Skeletal muscle tissue (tissue), 4 donors: ENCODE data around the gene HDAC4. TPM values are rescaled to one million over a fixed set of nuclear protein-coding genes. Genes with fewer than 3 reads are reported as not detected.

Experiments
- H3K27ac ChIP-seq: one replicate; pipeline ENCODE4 v1.7.0; 2013; ENCODE audit warnings: mild to moderate bottlenecking, low read depth, low read length, inconsistent platforms
- H3K27me3 ChIP-seq, 3 donors: one replicate each; pipeline ENCODE4 v1.7.0; 2013; ENCODE audit warnings: low read length in 3 of 3; ENCODE audit not compliant: control insufficient read depth in 3 of 3, insufficient read depth in 3 of 3
- H3K36me3 ChIP-seq, 3 donors: one replicate each; pipeline ENCODE4 v1.7.0; 2013; ENCODE audit warnings: low read length in 3 of 3; ENCODE audit not compliant: control insufficient read depth in 3 of 3, insufficient read depth in 3 of 3
- H3K4me1 ChIP-seq, 3 donors: one replicate each; pipeline ENCODE4 v1.7.0; 2013; ENCODE audit warnings: low read length in 3 of 3, mild to moderate bottlenecking in 3 of 3; ENCODE audit not compliant: control insufficient read depth in 3 of 3, insufficient read depth in 3 of 3
- H3K4me3 ChIP-seq, 3 donors: one replicate each; pipeline ENCODE4 v1.7.0; 2013; ENCODE audit warnings: low read length in 3 of 3
- H3K9ac ChIP-seq, 3 donors: one replicate each; pipeline ENCODE4 v1.7.0; 2013; ENCODE audit warnings: low read length in 3 of 3, mild to moderate bottlenecking in 3 of 3, moderate library complexity in 2 of 3, low read depth in 1 of 3
- H3K9me3 ChIP-seq, 3 donors: one replicate each; pipeline ENCODE4 v1.7.0; 2013; ENCODE audit warnings: low read length in 3 of 3; ENCODE audit not compliant: control insufficient read depth in 3 of 3
- total RNA-seq: library from RNA; depleted of rRNA; stranded (reverse); fragments of >200 nt; gene quantifications from one replicate; pipeline ENCODE4 v1.2.3, GENCODE V29; 2014
- donor health status: Osteomylitis.

The HDAC4 gene
- total RNA-seq, 1 donor from 2014 or later = 23.5 TPM

- no peak overlapping the region for H3K9ac ChIP-seq
- H3K27ac ChIP-seq = peak overlapping the region; percentile 46
- no peak overlapping the region for H3K4me3 ChIP-seq
- no peaks in the 10 kb centered on the region for H3K9me3 ChIP-seq
- H3K36me3 ChIP-seq = peaks cover 0 to 7% (median 0%) of the 10 kb centered on the region in 3 donors
- no peaks in the 10 kb centered on the region for H3K27me3 ChIP-seq
- H3K4me1 ChIP-seq = peaks cover 91 to 99% (median 96%) of the 10 kb centered on the region in 3 donors
Measured at GRCh38 chr2:239271882-239272281, 128.9 kb downstream of the HDAC4 start.

DNA sequence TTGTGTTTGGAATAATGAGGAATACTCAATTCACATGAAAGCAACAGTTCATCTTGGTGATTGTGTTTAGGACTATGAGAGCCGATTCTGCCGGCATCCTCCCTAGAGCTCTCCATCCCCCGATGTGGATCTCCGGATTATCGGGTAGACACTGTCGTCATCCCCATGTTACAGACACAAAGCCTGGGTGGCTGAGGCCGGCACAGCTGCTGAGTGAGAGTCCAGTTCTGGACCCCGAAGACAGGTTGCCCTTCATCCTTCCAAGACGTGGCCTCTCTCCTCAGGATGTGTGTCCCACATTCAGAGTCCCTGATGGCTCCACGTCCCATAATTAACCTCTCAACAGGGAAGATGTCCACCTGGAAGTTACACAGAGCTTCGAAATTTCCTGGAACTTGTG lies 129.3 kb downstream of the HDAC4 start:
- Histone ChIP-seq H3K9ac (no peak overlapping the region), H3K27ac (peak overlapping the region; percentile 46), H3K4me3 (no peak overlapping the region), H3K9me3 (no peaks in the 10 kb centered on the region), H3K27me3 (no peaks in the 10 kb centered on the region), H3K4me1 (peaks cover 91 to 99% (median 96%) of the 10 kb centered on the region in 3 donors), H3K36me3 (peaks cover 0 to 7% (median 0%) of the 10 kb centered on the region in 3 donors)

- no peak overlapping the region for H3K27ac ChIP-seq
- H3K27me3 ChIP-seq = no peaks in the 10 kb centered on the region
- peaks cover 91 to 99% (median 96%) of the 10 kb centered on the region in 3 donors for H3K4me1 ChIP-seq
Measured at GRCh38 chr2:239269916-239270315, 130.9 kb downstream of the HDAC4 start.

GRCh38 chr2:239269173-239269885 lies 131.5 kb downstream of the HDAC4 start:
- H3K4me3 ChIP-seq = no peak overlapping the region
- peaks cover 91 to 99% (median 96%) of the 10 kb centered on the region in 3 donors for H3K4me1 ChIP-seq
- no peak overlapping the region for H3K9ac ChIP-seq
- peaks cover 0 to 7% (median 0%) of the 10 kb centered on the region in 3 donors for H3K36me3 ChIP-seq
- no peak overlapping the region for H3K27ac ChIP-seq
- no peaks in the 10 kb centered on the region for H3K9me3 ChIP-seq
- no peaks in the 10 kb centered on the region for H3K27me3 ChIP-seq

More at GRCh38 chr2:239269916-239270315, 130.9 kb downstream of the HDAC4 start:
- H3K4me3 ChIP-seq = no peak overlapping the region
- H3K9me3 ChIP-seq = no peaks in the 10 kb centered on the region
- no peak overlapping the region for H3K9ac ChIP-seq
- peaks cover 0 to 7% (median 0%) of the 10 kb centered on the region in 3 donors for H3K36me3 ChIP-seq

- Histone ChIP-seq H3K9ac (peak overlapping the region; percentile 41 to 62 (median 46)), H3K4me3 (no peak overlapping the region), H3K4me1 (peaks cover 95 to 99% (median 96%) of the 10 kb centered on the region in 3 donors), H3K27ac (peak overlapping the region; percentile 65), H3K27me3 (no peaks in the 10 kb centered on the region), H3K36me3 (peaks cover 0 to 7% (median 0%) of the 10 kb centered on the region in 3 donors), H3K9me3 (no peaks in the 10 kb centered on the region)
Measured at GRCh38 chr2:239268549-239268948, 132.3 kb downstream of the HDAC4 start.

DNA sequence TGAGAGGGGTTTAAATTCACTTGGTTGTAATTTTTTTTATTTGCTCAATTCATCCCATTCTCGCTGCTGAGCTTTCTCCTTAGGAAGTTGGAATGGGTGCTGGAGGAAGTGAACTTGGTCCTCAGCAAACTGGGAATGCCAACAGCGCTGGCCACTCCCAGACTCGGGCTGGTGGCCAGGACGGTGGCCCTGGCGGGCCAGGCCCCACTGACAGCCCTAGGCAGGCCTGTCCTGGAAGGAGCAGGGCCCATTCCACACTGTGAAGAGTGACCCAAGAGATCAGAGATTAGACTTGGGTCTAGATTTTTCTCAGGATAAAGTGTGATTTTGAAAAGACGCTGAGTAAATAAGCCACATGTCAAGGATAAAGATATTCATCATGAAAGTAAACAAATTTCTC lies 132.7 kb downstream of the HDAC4 start:
- Histone ChIP-seq H3K9me3 (no peaks in the 10 kb centered on the region), H3K9ac (peak overlapping the region; percentile 46 to 67 (median 62)), H3K4me3 (peak overlapping the region in 1 of 3 donors; percentile 0), H3K4me1 (peaks cover 95 to 98% (median 95%) of the 10 kb centered on the region in 3 donors), H3K27me3 (no peaks in the 10 kb centered on the region), H3K27ac (peak overlapping the region; percentile 65), H3K36me3 (peaks cover 0 to 4% (median 0%) of the 10 kb centered on the region in 3 donors)

DNA sequence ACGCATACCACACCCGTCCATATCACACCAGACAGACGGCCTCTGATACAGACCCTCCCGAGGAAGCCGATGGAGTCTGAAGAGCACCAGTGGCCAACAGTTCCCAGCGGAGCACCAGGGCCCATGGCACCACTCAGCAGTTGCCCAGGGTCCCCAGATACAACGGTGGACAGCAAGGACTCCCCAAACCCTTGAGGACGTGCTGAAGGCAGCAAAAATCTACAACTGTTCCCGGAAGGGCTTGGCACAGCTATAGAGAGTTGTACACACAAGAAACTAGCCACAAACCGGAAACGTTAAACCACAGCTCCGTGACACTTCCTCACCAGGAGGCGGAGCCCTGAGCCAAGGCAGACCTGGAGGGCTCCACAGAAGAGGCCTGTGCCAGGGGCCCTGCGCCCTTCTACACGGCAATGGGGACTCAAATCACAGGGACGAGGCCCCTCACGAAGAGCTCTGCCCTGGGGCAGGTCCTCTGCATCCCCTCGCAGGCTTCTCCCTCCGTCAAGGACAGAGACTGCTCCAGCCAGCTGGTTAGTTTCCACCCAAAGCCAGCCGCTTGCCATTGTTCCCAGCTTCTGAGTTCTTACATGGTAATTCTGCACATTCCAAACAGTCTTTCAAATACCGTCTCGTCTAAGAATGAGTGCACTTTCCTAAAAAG lies 133.4 kb downstream of the HDAC4 start:
- Histone ChIP-seq H3K9ac (peak overlapping the region; percentile 43 to 67 (median 65)), H3K27ac (peak overlapping the region; percentile 65), H3K9me3 (no peaks in the 10 kb centered on the region), H3K27me3 (no peaks in the 10 kb centered on the region), H3K4me1 (peaks cover 94 to 97% (median 95%) of the 10 kb centered on the region in 3 donors), H3K4me3 (peak overlapping the region; percentile 32 to 57 (median 56)), H3K36me3 (peaks cover 0 to 3% (median 2%) of the 10 kb centered on the region in 3 donors)

- peak overlapping the region; percentile 65 for H3K27ac ChIP-seq
- H3K9ac ChIP-seq = peak overlapping the region; percentile 25 to 67 (median 65)
- peak overlapping the region; percentile 32 to 57 (median 56) for H3K4me3 ChIP-seq
- peaks cover 92 to 97% (median 93%) of the 10 kb centered on the region in 3 donors for H3K4me1 ChIP-seq
- H3K27me3 ChIP-seq = no peaks in the 10 kb centered on the region
- H3K36me3 ChIP-seq = peaks cover 0 to 3% (median 2%) of the 10 kb centered on the region in 3 donors
- no peaks in the 10 kb centered on the region for H3K9me3 ChIP-seq
Measured at GRCh38 chr2:239266779-239267287, 134.0 kb downstream of the HDAC4 start.

DNA sequence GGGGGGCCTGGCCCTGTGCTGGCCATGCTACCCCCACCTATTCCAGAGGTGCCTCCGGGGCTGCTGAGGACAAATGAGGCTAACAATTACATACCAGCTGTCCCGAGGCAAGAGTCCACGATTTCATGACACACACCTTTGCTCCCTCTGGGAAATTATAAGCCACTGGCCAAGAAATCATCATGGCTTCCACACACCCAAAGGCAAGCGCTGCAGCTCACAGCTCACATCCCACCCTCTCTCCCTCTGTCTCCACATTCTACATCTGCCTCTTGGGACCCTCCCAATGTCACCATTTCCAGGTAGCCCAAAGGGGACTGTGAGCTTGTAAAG lies 134.4 kb downstream of the HDAC4 start:
- Histone ChIP-seq H3K4me1 (peaks cover 88 to 97% (median 93%) of the 10 kb centered on the region in 3 donors), H3K9ac (peak overlapping the region; percentile 25 to 67 (median 57)), H3K27me3 (no peaks in the 10 kb centered on the region), H3K27ac (peak overlapping the region; percentile 73), H3K4me3 (peak overlapping the region in 1 of 3 donors; percentile 22), H3K9me3 (no peaks in the 10 kb centered on the region), H3K36me3 (peaks cover 0 to 3% (median 2%) of the 10 kb centered on the region in 3 donors)
